Right ventricle myocardium superior (tissue), 1 donor: ENCODE measurements around the gene CCDC180. TPM values are rescaled to one million over a fixed set of nuclear protein-coding genes. Genes with fewer than 3 reads are reported as not detected.

Experiments
- ATAC-seq: fragments of 200-7000 bp; cut with Tn5 transposase; one replicate; pipeline ENCODE4 v1.9.1; 2020; ENCODE audit warnings: mild to moderate bottlenecking; ENCODE audit not compliant: poor library complexity
- DNase-seq: peaks from one replicate; pipeline ENCODE4 v3.0.0-alpha.2; 2020
- intact Hi-C: fragments of 100-400 bp; cut with DNase I; formaldehyde crosslinking; loops from one replicate; pipeline ENCODE4 v1.11.2; 2022
- total RNA-seq: library from RNA; stranded (reverse); fragmentation: NEBNext Ultra II Directional; extraction: Animal tissue kit (Norgen Biotek cat#: 25700); gene quantifications from one replicate; pipeline ENCODE4 v1.2.1, GENCODE V29; 2021
- donor health status: DM: no; HTN: yes; CAD: no; lungs with severe emphysema.

Gene CCDC180
- total RNA-seq, 1 donor from 2014 or later, result 3.1 TPM

DNA sequence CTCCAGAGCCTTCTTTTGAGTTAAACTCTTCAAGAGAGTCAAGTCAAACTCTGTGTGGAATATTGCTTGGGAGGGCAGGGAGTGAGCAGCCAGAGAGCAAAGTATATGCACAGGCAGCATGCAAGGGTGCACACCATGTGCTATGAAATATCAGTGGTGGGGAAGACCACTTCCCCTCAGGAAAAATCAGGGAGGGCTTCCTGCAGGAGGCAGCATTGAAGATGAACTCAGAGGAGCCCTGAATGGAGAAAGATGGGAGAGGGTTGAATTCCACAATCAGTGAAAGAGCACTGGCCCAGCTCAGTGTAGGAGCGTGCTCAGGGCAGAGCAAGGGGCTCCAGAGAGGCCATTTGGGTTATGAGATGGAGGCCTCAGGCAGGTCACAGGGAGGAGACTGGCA, 41.9 kb downstream of the CCDC180 start:
- ATAC-seq (no peak), DNase-seq (no peak)
- intact Hi-C loops, result no loop called here

DNA sequence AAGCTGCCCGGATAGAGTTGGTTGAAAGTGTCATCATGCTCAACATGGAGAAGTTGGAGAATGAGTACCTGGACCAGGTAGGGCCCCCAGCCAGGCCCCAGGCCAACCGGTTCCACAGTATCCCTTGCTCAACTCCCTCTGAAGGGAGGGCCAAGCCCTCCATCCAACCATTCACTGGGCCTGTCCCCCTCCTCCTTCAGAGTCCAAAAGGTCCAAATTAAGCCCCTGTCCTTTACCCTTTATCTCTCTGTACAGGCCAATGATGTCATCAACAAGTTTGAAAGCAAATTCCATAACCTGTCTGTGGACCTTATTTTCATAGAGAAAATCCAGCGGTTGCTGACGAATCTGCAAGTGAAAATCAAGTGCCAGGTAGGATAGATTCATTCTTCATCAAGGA, 47.2 kb downstream of the CCDC180 start:
- DNase-seq, result no peak
- intact Hi-C loops, result no loop called here
- no peak for ATAC-seq

DNA sequence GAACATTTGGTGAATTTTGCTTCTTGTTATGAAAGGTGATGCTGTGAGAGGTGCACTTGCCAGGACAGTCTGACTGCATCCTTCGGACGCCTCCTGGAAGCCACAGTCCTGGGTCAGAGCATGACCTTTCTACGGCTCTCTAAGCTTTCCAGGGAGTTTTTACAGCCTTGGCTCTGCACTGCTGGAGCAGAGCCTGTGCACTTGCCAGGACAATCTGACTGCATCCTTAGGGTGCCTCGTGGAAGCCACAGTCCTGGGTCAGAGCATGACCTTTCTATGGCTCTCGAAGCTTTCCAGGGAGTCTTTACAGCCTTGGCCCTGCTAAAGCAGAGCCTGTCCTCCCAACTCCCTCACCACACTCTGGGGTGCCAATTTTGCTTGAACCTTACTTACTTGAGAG, 49.6 kb downstream of the CCDC180 start:
- no peak for DNase-seq
- intact Hi-C loops, result no loop called here

More for the DNA sequence above, 49.6 kb downstream of the CCDC180 start:
- no peak for ATAC-seq

Other genes starting within 250 kb of the CCDC180 start
- gene TDRD7, start 104.4 kb downstream of the CCDC180 start, total RNA-seq, result 7.9 TPM
- 192 TPM for gene TMOD1, start 194.0 kb downstream of the CCDC180 start, total RNA-seq